Measurements from ENCODE around the gene AASS. TPM values are rescaled to one million over a fixed set of nuclear protein-coding genes. Genes with fewer than 3 reads are reported as not detected.

The AASS gene
- polyA plus RNA-seq, 1 donor, result 19.8 TPM

GRCh38 chr7:122038134-122038533, 105.9 kb downstream of the AASS start:
- DNase-seq, result no peak

GRCh38 chr7:122035876-122036275, 108.2 kb downstream of the AASS start:
- no peak for DNase-seq

- no peak for DNase-seq
Measured at GRCh38 chr7:122033641-122034040, 110.4 kb downstream of the AASS start.

GRCh38 chr7:122027058-122027457, 117.0 kb downstream of the AASS start:
- no peak for DNase-seq

Other genes with a start within 250 kb of the AASS start
- gene FEZF1, start 160.5 kb upstream of the AASS start, polyA plus RNA-seq (ENCODE audit: insufficient read length), result 0.12 TPM